ENCODE data around the gene PAPPA. TPM values are rescaled to one million over a fixed set of nuclear protein-coding genes. Genes with fewer than 3 reads are reported as not detected.
A peak's percentile ranks its signal among the peaks of the same experiment; 100 is the strongest.

Gene PAPPA
- total and polyA plus RNA-seq, 9 of the 15 experiments (the other 6 are each of a cell fraction or from before 2014, with no cell fraction given) = 0.06 to 0.18 (median 0.11) TPM

GRCh38 chr9:116390303-116391228 lies 237.0 kb downstream of the PAPPA start (continued):
- TF ChIP-seq ZNF740 (CRISPR knock-in tag; IDR thresholded peaks at IDR 0.05) (0 out of 2 replicates have a peak, but pooled peaks have one; percentile 43), ZNF740 (tag; IDR thresholded peaks at IDR 0.05) (no peak), TSHZ1 (CRISPR knock-in tag; IDR thresholded peaks at IDR 0.05) (peak; percentile 11; the same call in 1 of the 2 replicates), ARID2 (IDR thresholded peaks at IDR 0.05) (no peak), THAP7 (CRISPR knock-in tag; IDR thresholded peaks at IDR 0.05) (no peak), C11orf30 (IDR thresholded peaks at IDR 0.05; ENCODE audit: low read depth) (peak; percentile 31; the same call in 1 of the 2 replicates), SMARCA4 (IDR thresholded peaks at IDR 0.05) (0 out of 2 replicates have a peak, but pooled peaks have one; percentile 7), DACH1 (IDR thresholded peaks at IDR 0.05; ENCODE audit: partially characterized antibody) (no peak), L3MBTL2 (IDR thresholded peaks at IDR 0.05) (peak; percentile 20; the same call in 1 of the 2 replicates), MAFG (tag; conservative IDR thresholded peaks at IDR 0.05) (0 out of 2 replicates have a peak, but pooled peaks have one; percentile 9), POLR3A (IDR thresholded peaks at IDR 0.05; ENCODE audit: borderline replicate concordance, extremely low read depth, insufficient read depth, insufficient read length) (no peak)
